GM19452 (cell line): ENCODE results near the gene SMPD4.
A peak's percentile ranks its signal among the peaks of the same experiment; 100 is the strongest.
"Not testable (repeated sequence)": the region's sequence is repeated elsewhere in the genome, so short reads cannot be mapped to it uniquely, and the experiment has no call there.

ENCODE experiments used
- ATAC-seq: cut with Tn5 transposase; IDR thresholded peaks from one replicate; pipeline ENCODE4 v1.9.1; 2021; ENCODE audit not compliant: unreplicated experiment

SMPD4 gene, protein sequence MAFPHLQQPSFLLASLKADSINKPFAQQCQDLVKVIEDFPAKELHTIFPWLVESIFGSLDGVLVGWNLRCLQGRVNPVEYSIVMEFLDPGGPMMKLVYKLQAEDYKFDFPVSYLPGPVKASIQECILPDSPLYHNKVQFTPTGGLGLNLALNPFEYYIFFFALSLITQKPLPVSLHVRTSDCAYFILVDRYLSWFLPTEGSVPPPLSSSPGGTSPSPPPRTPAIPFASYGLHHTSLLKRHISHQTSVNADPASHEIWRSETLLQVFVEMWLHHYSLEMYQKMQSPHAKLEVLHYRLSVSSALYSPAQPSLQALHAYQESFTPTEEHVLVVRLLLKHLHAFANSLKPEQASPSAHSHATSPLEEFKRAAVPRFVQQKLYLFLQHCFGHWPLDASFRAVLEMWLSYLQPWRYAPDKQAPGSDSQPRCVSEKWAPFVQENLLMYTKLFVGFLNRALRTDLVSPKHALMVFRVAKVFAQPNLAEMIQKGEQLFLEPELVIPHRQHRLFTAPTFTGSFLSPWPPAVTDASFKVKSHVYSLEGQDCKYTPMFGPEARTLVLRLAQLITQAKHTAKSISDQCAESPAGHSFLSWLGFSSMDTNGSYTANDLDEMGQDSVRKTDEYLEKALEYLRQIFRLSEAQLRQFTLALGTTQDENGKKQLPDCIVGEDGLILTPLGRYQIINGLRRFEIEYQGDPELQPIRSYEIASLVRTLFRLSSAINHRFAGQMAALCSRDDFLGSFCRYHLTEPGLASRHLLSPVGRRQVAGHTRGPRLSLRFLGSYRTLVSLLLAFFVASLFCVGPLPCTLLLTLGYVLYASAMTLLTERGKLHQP

DNA sequence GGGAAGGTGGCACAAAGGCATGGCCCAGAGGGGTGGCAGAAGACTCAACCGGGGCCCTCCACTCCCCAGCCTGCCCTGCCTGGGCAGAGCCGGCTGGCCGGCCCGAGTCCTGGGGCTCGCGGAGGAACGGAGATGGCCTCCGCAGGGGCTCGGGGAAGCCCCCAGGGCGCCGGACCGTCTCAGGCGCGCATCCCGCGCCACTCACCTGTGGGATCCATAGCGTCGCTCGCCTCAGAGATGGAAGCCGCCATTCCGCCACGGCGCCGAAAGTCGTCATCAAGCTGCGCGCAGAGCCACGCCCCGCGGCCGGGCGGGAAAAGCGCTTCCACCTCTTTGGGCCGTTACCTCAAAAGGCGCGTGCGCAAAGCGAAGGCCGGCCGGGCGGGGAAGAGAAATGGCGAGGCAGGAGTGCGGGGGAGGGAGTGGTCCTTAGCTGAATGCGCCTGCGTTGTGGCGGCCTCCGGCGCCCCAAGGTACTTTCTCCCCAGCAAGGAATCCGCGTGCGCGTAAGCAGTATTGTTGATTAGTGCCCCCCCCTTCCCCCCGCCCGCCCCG, at the start of gene SMPD4:
TSS of gene SMPD4 (minus strand) at position 278 of the 555 bp plus-strand sequence. CDS start 5,010 bp downstream, outside the sequence.
- peak; percentile 62 for ATAC-seq

DNA sequence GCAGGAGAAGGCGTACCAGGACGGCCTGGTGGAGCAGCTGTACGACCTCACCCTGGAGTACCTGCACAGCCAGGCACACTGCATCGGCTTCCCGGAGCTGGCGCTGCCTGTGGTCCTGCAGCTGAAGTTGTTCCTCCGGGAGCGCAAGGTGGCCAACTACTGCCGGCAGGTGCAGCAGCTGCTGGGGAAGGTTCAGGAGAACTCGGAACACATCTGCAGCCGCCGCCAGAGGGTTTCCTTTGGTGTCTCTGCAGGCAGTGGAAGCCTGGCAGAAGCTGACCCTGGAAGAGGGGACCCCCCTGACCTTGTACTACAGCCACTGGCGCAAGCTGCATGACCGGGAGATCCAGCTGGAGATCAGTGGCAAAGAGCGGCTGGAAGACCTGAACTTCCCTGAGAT, 49.5 kb upstream of the SMPD4 start:
- not testable (repeated sequence) for ATAC-seq

DNA sequence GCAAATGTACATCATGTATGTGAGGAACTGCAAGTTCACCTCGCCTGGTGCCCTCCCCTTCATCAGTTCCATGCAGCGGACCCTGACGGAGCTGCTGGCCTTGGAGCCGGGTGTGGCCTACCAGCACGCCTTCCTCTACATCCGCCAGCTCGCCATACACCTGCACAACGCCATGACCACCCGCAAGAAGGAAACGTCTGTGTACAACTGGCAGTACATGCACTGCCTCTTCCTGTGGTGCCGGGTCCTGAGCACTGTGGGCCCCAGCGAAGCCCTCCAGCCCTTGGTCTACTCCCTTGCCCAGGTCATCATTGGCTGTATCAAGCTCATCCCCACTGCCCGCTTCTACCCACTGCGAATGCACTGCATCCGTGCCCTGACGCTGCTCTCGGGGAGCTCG, 49.0 kb upstream of the SMPD4 start:
- ATAC-seq, result not testable (repeated sequence)

DNA sequence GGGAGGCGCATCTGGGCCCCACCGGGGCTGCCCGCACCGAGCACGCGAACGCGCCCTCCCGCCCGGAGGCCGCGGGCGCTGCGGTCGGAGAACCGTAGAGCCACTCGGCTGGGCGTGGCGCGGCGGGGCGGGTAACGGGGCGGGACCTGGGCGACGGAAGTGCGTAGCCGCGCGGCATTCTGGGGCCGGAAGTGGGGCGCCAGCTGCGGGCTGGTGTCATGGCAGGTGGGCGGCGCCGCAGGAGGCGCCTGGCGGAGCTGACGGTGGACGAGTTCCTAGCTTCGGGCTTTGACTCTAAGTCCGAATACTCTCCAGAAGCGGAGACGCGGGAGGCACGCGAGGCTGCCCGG, 47.7 kb upstream of the SMPD4 start:
- not testable (repeated sequence) for ATAC-seq

DNA sequence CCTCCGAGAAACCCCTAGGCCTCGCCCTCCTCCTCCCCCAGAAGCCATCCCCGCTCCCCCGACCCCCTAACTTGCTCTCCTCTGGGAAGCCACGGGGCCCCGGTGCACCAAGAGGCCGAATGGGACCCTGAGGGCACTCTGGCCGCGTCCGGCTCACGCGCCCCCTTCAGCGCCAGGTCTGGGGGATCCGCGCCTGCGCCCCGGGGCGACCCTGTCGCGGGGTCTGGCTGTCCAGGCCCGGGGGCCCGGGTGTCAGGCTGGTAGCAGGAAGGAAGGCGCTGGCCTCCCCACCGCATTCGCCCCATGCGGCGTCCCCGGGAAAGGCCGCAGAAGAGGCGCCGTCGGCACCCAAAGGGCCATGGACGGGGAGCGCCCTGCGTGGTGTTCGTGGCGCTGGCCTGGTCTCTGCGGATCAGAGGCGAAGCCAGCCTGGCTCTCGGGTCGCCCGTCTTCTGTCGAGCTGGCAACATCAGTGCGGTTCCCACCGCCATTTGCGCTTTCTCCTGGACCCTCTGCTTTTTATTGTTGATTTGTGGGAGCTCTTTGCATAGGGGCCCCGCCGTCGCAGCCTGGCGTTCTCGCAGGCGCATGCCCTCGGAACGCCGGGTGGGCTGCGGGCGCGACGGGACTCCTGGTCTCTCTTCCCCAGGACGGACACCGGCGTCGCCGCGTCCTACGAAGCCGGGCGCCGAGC, 47.2 kb upstream of the SMPD4 start:
- not testable (repeated sequence) for ATAC-seq

- not testable (repeated sequence) for ATAC-seq
Measured at GRCh38 chr2:130228005-130228404, 46.6 kb upstream of the SMPD4 start.

DNA sequence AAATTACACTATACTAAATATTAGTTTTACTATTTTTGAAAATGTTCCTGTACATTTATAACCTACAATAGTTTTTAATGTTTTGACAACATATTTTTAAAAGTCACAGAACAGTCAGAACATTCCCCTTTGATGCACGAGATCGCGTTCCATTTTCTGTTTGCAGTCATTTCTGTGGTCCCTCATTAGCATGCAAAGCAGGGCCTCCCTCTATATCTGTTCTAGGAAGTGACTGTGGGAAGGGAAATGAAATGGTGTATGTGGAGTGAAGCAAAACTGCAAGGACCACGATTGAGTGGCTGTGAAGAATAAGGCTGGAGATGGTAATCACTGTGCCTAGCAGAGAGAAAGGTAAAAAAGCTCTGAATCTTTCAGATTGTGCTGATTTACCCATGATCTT, 41.1 kb upstream of the SMPD4 start:
- peak; percentile 71 for ATAC-seq

DNA sequence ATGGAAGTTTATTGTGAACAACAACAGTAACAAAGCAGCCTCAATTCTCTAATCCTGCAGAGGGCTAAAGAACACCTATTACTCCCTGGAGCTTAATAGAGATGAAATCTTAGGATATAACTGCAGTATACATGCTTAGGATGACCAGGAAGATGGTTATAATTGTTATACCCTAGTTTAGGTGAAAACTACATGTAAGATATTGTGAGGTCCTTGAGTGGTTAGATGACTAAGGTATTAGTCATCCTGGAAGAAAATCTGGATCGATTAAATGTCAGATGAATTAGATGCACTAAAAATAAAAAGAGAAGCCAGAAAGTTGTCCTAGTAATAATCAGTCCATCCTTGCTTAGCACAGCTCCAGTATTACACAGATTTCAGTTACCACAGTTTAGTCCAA, 39.1 kb upstream of the SMPD4 start:
- ATAC-seq, result not testable (repeated sequence)

DNA sequence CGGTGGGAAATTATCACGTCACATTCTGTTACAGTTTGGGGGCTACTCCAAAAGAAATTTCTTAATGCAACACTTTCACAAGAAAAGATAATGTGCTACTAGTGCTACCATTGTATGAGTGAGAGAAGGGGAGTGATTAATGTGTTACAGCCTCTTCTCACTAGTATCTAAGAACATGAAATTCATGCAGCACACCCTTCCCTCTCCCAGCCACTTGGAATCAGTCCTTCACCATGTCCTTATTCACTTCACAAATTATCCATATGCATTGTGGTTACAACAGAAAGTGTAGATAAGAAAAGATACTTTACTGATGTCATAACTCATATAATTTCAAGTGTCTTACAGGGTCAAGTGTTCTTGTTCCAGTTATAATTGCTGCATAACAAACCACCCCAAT, 37.7 kb upstream of the SMPD4 start:
- ATAC-seq, result not testable (repeated sequence)

DNA sequence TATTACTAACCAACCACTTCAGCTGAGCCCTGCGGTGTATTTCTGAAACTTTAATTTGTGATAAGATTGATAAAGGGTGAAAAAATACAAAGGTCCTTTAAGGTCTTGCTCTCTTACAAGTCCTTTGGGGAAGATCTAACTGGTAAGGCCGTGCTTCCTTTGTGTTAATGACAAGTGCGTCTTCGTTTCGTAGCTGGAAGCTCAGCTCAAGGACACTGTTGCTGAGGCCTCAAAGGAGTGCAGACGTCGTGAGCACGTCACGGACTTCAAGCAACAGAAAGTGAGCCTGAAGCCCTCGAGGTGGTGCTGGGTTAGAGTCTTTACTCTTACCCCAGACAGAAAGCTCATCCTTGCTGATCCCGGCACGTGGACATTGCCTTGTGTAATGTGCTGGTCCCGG, 25.6 kb upstream of the SMPD4 start:
- ATAC-seq, result not testable (repeated sequence)

DNA sequence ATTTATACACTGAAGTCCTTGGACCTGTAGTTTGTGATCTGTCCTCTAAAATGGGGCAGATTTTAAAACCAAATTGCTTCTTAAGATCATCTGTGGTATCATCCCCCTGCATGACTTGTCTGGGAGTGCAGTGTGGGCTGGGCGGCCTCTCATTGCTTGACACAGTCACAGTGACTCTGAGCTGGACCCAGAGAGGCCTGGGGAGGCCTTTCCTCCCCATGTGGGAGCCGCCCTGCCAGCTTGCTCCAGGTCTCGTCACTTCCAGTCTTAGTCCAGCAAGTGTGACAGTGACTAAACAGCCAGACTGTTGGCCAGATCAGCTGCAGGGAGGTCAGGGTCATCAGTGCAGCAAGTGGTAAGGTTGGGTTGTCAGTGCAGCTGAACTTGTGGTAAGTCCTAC, 21.7 kb upstream of the SMPD4 start:
- ATAC-seq, result not testable (repeated sequence)

- ATAC-seq, result not testable (repeated sequence)
Measured at GRCh38 chr2:130202518-130202917, 21.1 kb upstream of the SMPD4 start.

DNA sequence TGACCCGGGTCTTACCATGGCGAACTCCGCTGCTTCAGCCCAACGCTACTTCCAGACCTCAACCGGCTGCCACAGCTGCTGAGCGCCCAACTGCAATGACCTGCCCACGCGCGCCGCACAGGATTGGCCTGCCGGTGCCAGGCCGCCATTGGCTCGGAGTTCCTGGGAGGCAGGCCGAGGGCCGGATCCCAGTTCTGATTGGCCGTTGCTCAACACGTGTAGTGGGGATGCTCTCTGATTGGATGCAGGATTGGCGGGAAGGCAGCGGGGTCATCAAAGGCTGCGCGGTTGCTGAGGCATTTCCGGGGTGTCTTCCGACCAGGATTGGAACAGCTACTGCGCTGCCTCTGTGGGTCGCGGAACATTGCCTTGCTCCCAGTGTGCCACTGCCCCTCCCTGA, 16.9 kb upstream of the SMPD4 start, which contains the start of gene TUBA3E:
TSS of gene TUBA3E (minus strand) at position 97 of the 400 bp plus-strand sequence. CDS start at position 18, 79 bp downstream.
- ATAC-seq, result no peak

- ATAC-seq, result not testable (repeated sequence)
Measured at GRCh38 chr2:130196052-130196451, 14.7 kb upstream of the SMPD4 start.

- ATAC-seq, result not testable (repeated sequence)
Measured at GRCh38 chr2:130195089-130195635, 13.8 kb upstream of the SMPD4 start.

GRCh38 chr2:130193824-130194223, 12.4 kb upstream of the SMPD4 start:
- not testable (repeated sequence) for ATAC-seq

- not testable (repeated sequence) for ATAC-seq
Measured at GRCh38 chr2:130192451-130192850, 11.0 kb upstream of the SMPD4 start.

DNA sequence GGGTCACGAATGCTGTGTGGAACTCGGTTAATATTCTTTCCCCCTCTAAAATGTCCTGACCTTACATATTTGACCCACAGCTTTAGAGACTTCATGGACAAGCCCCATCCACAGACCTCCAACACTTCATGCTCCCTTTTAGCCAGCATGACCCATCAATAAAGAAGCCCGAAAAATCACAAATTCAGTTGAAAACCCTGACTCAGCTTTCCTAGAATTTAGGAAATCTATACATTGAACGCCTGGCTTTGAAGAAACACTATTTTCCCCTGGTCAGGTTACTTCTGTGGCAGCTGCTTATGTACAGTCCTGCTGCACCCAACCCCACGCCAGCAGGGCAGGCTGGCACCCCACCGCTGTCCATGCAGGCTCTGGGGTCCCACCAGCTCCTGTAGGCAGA, 9.9 kb upstream of the SMPD4 start:
- not testable (repeated sequence) for ATAC-seq

- ATAC-seq, result no peak
Measured at GRCh38 chr2:130190237-130190636, 8.8 kb upstream of the SMPD4 start.

DNA sequence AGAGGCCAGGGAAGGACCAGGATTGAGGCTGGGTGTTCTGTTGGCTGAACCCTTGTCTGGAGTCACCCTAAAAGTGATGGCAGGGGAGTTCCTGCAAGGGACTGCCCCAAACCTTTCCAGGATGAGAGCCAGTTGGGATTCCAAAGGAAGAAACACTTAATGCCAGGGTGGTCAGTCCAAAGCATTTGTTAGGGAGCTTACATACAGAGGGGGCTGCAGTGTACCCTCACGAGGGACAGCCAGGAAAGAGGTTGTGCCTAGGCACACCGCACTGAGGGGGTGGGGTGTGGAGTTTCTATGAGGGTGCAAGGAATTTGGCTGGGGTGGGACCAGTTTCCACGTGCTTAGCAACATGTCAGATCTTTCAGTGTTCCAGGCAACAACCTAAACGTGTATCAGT, 7.6 kb upstream of the SMPD4 start:
- ATAC-seq, result not testable (repeated sequence)
